Activated naive CD4-positive, alpha-beta T cell treated with anti-CD3 and anti-CD28 coated beads, Interleukin-2, amount 10 ng/mL, durations not matched to agents 7 days and 5 days (primary cell): Measurements from ENCODE around the gene CAPZB.
A peak's percentile ranks its signal among the peaks of the same experiment; 100 is the strongest.

Experiments used
- CTCF ChIA-PET: fragments of 350-600 bp; sonication (Branson Sonifier 250); formaldehyde crosslinking; loops from one replicate; lab custom pipeline; 2021; ENCODE audit warnings: antibody characterized with exemption; lab: Charles Lee
- DNase-seq: peaks from one replicate; pipeline ENCODE4 v3.0.0-alpha.2; 2020
- H3K27ac Mint-ChIP-seq: one replicate; pipeline ENCODE4 v1.8.0; 2021; ENCODE audit warnings: mild to moderate bottlenecking, moderate library complexity, mixed read lengths
- H3K27me3 Mint-ChIP-seq: one replicate; pipeline ENCODE4 v1.8.0; 2021; ENCODE audit warnings: mild to moderate bottlenecking, mixed read lengths
- H3K36me3 Mint-ChIP-seq: one replicate; pipeline ENCODE4 v1.8.0; 2021; ENCODE audit warnings: mixed read lengths
- H3K4me1 Mint-ChIP-seq: one replicate; pipeline ENCODE4 v1.8.0; 2021; ENCODE audit warnings: mixed read lengths
- H3K4me3 Mint-ChIP-seq: one replicate; pipeline ENCODE4 v1.8.0; 2021; ENCODE audit warnings: mild to moderate bottlenecking, moderate library complexity, mixed read lengths
- H3K9me3 Mint-ChIP-seq: one replicate; pipeline ENCODE4 v1.8.0; 2021; ENCODE audit warnings: mixed read lengths

CAPZB gene

GRCh38 chr1:19328486-19328885, 156.9 kb downstream of the CAPZB start:
- CTCF ChIA-PET: no interaction called here
- Mint-ChIP-seq H3K27me3 (no peaks in the 10 kb centered on the region), H3K9me3 (no peaks in the 10 kb centered on the region), H3K4me3 (no peak overlapping the region), H3K4me1 (no peaks in the 10 kb centered on the region), H3K36me3 (no peaks in the 10 kb centered on the region), H3K27ac (no peak overlapping the region)
- DNase-seq: no peak

DNA sequence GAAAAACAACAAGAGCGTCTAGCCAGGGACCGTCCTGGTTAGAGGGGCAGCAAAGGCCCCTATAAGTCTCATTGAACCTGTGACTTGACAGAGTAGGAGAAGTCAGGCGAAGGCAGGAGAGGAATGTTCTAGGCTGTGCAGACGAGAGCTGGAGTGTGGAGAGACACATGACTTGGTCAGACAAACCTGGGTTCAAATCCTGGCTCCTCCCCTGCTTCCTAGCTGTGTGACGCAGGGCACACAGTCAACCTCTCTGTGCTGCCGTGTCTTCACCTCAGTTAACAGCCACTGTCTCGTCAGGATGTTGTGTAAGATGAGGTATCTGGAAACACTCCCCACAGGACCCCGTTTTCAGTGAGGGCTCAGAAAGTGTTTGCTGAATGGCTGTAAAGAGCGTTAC, 157.6 kb downstream of the CAPZB start:
- no peak for DNase-seq
- CTCF ChIA-PET: no interaction called here
- no peak overlapping the region for H3K4me3 Mint-ChIP-seq
- H3K36me3 Mint-ChIP-seq: no peaks in the 10 kb centered on the region
- H3K27me3 Mint-ChIP-seq: no peaks in the 10 kb centered on the region
- H3K4me1 Mint-ChIP-seq: no peaks in the 10 kb centered on the region
- H3K27ac Mint-ChIP-seq: no peak overlapping the region
- no peaks in the 10 kb centered on the region for H3K9me3 Mint-ChIP-seq

DNA sequence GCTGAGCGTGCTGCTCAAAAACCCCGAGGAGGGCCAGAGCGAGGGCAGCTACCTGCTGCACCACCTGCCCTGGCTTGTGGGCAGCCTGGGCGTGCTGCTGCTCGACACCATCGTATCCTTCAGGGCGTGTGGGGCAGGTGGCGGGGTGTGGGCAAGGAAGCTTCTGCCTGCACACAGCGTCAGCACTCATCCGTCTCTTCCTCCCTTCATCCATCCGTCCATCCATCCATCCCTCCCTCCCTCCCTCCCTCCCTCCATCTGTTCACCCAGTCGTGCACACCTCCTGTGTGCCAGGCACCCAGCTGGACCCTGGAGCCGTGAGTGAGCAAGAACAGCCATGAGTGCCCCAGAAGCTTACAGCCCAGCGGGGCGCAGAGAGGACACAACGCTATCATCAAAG, 158.0 kb downstream of the CAPZB start:
- Mint-ChIP-seq H3K9me3 (no peaks in the 10 kb centered on the region), H3K4me3 (no peak overlapping the region), H3K27me3 (no peaks in the 10 kb centered on the region), H3K36me3 (no peaks in the 10 kb centered on the region), H3K27ac (no peak overlapping the region), H3K4me1 (no peaks in the 10 kb centered on the region)
- CTCF ChIA-PET: no interaction called here
- no peak for DNase-seq

GRCh38 chr1:19326748-19327065, 158.6 kb downstream of the CAPZB start:
- H3K27ac Mint-ChIP-seq: peak overlapping the region; percentile 72
- H3K36me3 Mint-ChIP-seq: no peaks in the 10 kb centered on the region
- CTCF ChIA-PET: no interaction called here
- no peaks in the 10 kb centered on the region for H3K4me1 Mint-ChIP-seq
- no peak overlapping the region for H3K4me3 Mint-ChIP-seq
- DNase-seq: no peak
- H3K9me3 Mint-ChIP-seq: no peaks in the 10 kb centered on the region
- no peaks in the 10 kb centered on the region for H3K27me3 Mint-ChIP-seq

DNA sequence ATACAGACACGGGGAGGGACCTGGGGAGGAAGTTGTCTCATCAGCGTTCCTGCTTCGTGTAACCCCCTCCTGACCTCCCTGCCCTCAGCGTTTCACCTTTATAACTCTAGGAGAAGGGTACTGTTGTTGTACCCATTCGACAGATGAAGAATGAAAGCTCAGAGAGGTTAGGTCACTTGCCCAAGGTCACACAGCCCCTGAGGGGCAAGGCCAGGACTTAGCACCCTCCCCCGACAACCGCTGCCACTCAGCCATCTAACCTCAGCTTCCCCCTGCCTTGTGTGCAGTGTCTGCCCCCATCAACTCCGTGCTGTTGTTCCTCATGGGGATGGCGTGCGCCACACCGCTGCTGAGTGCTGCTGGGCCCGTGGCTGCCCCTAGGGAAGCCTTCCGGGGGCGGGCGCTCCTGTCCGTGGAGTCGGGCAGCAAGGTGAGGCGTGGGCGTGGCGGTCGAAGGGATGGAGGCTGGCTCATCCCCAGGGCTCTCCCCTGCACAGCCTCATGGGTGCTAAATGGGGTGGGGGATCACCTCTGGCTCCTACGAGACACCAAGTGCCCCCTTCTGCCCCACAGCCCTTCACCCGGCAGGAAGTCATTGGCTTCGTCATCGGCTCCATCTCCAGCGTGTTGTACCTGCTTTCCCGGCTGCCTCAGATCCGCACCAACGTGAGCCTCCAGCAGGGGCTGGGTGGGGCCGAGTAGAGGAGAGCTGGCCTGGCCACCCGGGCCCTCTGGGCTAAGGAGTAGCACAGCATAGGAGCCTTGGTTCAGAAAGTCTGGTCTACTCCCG, 159.2 kb downstream of the CAPZB start:
- CTCF ChIA-PET: no interaction called here
- H3K27me3 Mint-ChIP-seq: no peaks in the 10 kb centered on the region
- peak overlapping the region; percentile 72 for H3K27ac Mint-ChIP-seq
- no peaks in the 10 kb centered on the region for H3K36me3 Mint-ChIP-seq
- no peak for DNase-seq
- no peaks in the 10 kb centered on the region for H3K4me1 Mint-ChIP-seq
- H3K9me3 Mint-ChIP-seq: no peaks in the 10 kb centered on the region
- H3K4me3 Mint-ChIP-seq: no peak overlapping the region

- H3K4me3 Mint-ChIP-seq: no peak overlapping the region
- DNase-seq: no peak
- no peaks in the 10 kb centered on the region for H3K9me3 Mint-ChIP-seq
- no peak overlapping the region for H3K27ac Mint-ChIP-seq
- no peaks in the 10 kb centered on the region for H3K4me1 Mint-ChIP-seq
- no peaks in the 10 kb centered on the region for H3K36me3 Mint-ChIP-seq
- CTCF ChIA-PET: no interaction called here
- H3K27me3 Mint-ChIP-seq: no peaks in the 10 kb centered on the region
These were observed 159.9 kb downstream of the CAPZB start for GRCh38 chr1:19325368-19325957.

GRCh38 chr1:19324665-19324990, 160.7 kb downstream of the CAPZB start:
- H3K36me3 Mint-ChIP-seq: no peaks in the 10 kb centered on the region
- CTCF ChIA-PET: no interaction called here

DNA sequence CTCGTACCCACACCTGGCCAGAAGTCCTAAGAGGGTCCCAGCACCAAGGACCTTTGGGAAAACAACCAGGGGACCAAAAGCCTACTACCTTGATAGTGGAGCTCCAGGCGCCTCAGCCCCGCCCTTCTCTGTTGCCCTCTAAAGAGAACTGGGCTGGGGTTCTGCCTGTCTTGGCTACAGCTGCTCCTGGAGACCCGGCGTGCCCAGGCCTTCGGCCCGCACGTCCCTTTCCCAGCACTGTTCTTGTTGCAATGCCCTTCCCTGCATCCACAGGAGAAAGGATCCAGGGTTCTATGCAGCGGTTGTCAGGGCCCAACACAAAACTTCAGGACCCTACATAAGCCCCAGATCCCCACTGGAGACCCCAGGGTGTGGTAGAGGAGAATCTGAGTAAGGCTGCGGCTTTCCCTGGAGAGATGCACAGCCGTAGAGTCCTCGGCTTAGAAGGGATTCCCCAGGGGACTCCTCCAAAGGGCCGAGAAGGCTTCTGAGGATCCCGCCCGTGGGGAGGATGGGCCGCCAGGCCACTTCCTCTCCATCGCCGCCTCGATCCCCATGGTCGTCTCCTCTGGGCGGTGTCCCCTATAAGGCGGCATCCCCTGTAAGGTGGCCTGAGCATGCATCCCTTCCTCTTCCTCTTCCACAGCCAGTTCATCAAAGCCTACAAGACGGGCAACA, 161.2 kb downstream of the CAPZB start:
- no peak for DNase-seq
- no peaks in the 10 kb centered on the region for H3K36me3 Mint-ChIP-seq
- H3K4me1 Mint-ChIP-seq: no peaks in the 10 kb centered on the region
- CTCF ChIA-PET: no interaction called here
- no peak overlapping the region for H3K4me3 Mint-ChIP-seq
- H3K27ac Mint-ChIP-seq: no peak overlapping the region
- no peaks in the 10 kb centered on the region for H3K27me3 Mint-ChIP-seq
- no peaks in the 10 kb centered on the region for H3K9me3 Mint-ChIP-seq

More at GRCh38 chr1:19324665-19324990, 160.7 kb downstream of the CAPZB start:
- Mint-ChIP-seq H3K4me3 (no peak overlapping the region), H3K27ac (no peak overlapping the region), H3K9me3 (no peaks in the 10 kb centered on the region), H3K4me1 (no peaks in the 10 kb centered on the region), H3K27me3 (no peaks in the 10 kb centered on the region)
- DNase-seq: no peak

DNA sequence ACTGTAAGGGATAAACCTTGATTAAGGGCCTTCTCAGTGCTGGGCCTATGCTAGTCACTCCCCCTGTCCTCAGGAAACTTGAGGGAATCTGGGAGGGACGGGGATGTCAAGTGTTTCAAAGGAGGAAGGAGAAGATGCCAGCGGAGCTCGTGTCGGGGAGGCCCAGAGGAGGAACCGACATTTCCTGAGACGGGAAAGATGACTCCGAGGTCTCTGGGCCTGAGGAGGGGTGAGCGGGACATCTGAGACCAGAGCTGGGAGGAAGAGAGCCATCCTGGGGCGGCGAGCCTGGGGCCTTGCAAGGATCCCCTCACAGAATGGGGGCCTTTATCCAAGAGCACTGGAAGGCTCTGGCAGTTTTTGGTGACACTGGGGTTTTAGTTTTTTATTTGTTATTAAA, 162.9 kb downstream of the CAPZB start:
- H3K27ac Mint-ChIP-seq: no peak overlapping the region
- no peak overlapping the region for H3K4me3 Mint-ChIP-seq
- H3K36me3 Mint-ChIP-seq: no peaks in the 10 kb centered on the region
- DNase-seq: no peak
- no peaks in the 10 kb centered on the region for H3K9me3 Mint-ChIP-seq
- no peaks in the 10 kb centered on the region for H3K27me3 Mint-ChIP-seq
- H3K4me1 Mint-ChIP-seq: no peaks in the 10 kb centered on the region
- CTCF ChIA-PET: no interaction called here

- Mint-ChIP-seq H3K4me3 (no peak overlapping the region), H3K9me3 (no peaks in the 10 kb centered on the region), H3K4me1 (peaks cover 4% of the 10 kb centered on the region), H3K36me3 (no peaks in the 10 kb centered on the region), H3K27ac (no peak overlapping the region), H3K27me3 (no peaks in the 10 kb centered on the region)
- no peak for DNase-seq
- CTCF ChIA-PET: interaction anchor here (0.9 kb wide), 1 partner anchor 675 kb away, joined by 4 read pairs; no protein-coding TSS in a partner anchor
These were observed 164.3 kb downstream of the CAPZB start for GRCh38 chr1:19321071-19321470.

DNA sequence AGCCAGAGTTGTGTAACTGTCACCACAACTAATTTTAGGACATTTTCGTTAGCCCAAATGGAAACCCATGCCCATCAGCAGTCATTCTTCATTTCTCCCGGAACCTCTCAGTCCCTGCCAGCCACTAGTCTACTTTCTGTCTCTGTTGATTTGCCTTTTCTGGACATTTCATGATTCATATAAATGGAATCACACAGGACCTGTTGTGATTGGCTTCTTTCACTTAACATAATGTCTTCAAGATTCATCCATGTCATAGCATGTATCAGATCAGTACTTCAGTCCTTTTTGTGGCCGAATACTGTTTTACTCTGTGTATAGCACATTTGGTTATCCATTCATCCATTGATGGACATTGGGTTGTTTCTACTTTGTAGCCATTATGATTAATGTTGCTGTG, 166.1 kb downstream of the CAPZB start:
- H3K4me3 Mint-ChIP-seq: no peak overlapping the region
- no peaks in the 10 kb centered on the region for H3K27me3 Mint-ChIP-seq
- H3K9me3 Mint-ChIP-seq: no peaks in the 10 kb centered on the region
- no peaks in the 10 kb centered on the region for H3K36me3 Mint-ChIP-seq
- DNase-seq: no peak
- no peak overlapping the region for H3K27ac Mint-ChIP-seq
- peaks cover 21% of the 10 kb centered on the region for H3K4me1 Mint-ChIP-seq
- CTCF ChIA-PET: no interaction called here

DNA sequence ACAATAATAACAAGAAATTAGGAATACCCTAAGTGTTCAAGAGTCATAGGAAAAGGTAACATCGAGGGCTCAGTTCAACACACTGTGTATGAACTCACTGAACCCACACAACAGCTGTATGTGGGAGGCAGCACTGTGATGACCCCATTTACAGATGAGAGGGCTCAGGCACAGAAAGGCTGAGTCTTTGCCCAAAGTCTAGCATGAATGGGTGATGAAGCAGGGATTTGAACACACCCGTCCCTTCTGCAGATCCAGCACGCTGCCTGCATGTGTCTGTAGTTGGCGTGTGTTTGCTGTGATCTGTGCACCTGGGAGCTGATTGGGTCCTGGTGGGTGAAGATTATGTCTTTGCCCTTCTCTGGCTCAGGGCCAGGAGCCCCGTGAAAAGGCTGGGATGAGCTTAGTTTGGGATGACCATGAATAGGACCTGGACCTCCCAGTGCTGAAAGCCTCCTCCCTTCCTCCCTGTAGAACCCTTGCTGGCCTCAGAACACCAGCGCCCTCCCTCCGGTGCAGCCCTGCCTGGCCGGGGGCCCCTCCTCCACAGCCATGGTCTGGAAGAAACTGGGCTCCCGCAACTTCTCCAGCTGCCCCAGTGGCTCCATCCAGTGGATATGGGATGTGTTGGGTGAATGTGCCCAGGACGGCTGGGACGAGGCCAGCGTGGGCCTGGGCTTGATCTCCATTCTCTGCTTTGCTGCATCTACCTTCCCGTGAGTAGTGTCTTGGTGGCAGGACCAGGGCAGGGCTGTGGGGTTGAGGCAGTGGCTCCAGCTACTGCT, 168.0 kb downstream of the CAPZB start:
- no peak for DNase-seq
- Mint-ChIP-seq H3K4me3 (no peak overlapping the region), H3K27ac (no peak overlapping the region), H3K4me1 (peaks cover 34% of the 10 kb centered on the region), H3K9me3 (no peaks in the 10 kb centered on the region), H3K36me3 (no peaks in the 10 kb centered on the region), H3K27me3 (no peaks in the 10 kb centered on the region)
- CTCF ChIA-PET: interaction anchor here (1.1 to 1.2 kb wide), 2 partner anchors 25 to 337 kb away, joined by 3 read pairs; no protein-coding TSS in a partner anchor

GRCh38 chr1:19315378-19316198, 169.8 kb downstream of the CAPZB start:
- DNase-seq: no peak
- no peak overlapping the region for H3K4me3 Mint-ChIP-seq
- H3K27me3 Mint-ChIP-seq: no peaks in the 10 kb centered on the region
- H3K36me3 Mint-ChIP-seq: no peaks in the 10 kb centered on the region
- H3K9me3 Mint-ChIP-seq: no peaks in the 10 kb centered on the region
- CTCF ChIA-PET: interaction anchor here (0.6 to 1.2 kb wide), 2 partner anchors 27 to 56 kb away, joined by 3 read pairs; no protein-coding TSS in a partner anchor
- H3K4me1 Mint-ChIP-seq: peaks cover 42% of the 10 kb centered on the region
- H3K27ac Mint-ChIP-seq: no peak overlapping the region
